Measurements from ENCODE around the gene PPP2R3A.

DNA sequence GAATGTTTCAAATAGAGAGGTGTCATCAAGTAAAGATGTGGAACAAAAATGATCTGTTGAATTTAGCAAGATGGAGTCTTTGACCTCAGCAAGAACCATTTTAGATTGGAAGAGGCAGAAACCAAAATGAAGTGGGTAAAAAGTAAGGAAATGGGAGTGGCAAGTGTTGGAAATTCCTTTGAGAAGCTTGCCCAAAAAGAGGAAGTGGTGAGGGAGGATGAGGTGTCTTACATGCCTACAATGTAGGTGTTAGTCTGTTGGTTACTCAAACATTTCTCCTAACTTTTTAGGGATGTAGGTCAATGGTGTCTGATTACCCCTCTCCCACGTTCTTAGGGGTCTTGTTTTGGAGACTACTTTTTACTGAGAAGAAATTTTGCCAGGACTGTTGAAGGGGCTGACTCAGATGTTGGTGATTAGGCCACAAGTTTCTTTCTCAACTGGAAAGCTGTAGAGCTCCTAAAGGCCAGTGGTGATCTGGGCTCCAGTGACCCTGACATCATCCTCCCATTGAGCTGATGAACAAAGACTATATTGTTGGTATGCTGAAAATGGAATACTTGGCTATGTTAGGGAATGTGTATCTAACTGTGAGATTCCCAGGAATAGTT lies 5.1 kb downstream of the PPP2R3A start:
- TF ChIP-seq POLR2AphosphoS5 (IDR thresholded peaks at IDR 0.05) = no peak
- TF ChIP-seq, protein P1, sequence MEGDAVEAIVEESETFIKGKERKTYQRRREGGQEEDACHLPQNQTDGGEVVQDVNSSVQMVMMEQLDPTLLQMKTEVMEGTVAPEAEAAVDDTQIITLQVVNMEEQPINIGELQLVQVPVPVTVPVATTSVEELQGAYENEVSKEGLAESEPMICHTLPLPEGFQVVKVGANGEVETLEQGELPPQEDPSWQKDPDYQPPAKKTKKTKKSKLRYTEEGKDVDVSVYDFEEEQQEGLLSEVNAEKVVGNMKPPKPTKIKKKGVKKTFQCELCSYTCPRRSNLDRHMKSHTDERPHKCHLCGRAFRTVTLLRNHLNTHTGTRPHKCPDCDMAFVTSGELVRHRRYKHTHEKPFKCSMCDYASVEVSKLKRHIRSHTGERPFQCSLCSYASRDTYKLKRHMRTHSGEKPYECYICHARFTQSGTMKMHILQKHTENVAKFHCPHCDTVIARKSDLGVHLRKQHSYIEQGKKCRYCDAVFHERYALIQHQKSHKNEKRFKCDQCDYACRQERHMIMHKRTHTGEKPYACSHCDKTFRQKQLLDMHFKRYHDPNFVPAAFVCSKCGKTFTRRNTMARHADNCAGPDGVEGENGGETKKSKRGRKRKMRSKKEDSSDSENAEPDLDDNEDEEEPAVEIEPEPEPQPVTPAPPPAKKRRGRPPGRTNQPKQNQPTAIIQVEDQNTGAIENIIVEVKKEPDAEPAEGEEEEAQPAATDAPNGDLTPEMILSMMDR (IDR thresholded peaks at IDR 0.05) = no peak
- TF ChIP-seq EP300 (IDR thresholded peaks at IDR 0.05) = no peak
- no peak for TF ChIP-seq POLR2A (IDR thresholded peaks at IDR 0.05)
